LNCaP clone FGC (cell line): ENCODE measurements around the gene ATE1.
"Not testable (repeated sequence)": the region's sequence is repeated elsewhere in the genome, so short reads cannot be mapped to it uniquely, and the experiment has no call there.

Experiments
- DNase-seq: peaks from one replicate; pipeline ENCODE4 v3.0.0-alpha.2; 2011; ENCODE audit warnings: low read depth
- H3K4me3 ChIP-seq: 2 replicates; pipeline ENCODE4 v1.5.1; 2011; ENCODE audit warnings: mild to moderate bottlenecking, low read depth, low read length, control low read depth
- CTCF ChIP-seq: IDR thresholded peaks from 2 replicates; pipeline ENCODE4 v1.5.1; 2012; ENCODE audit warnings: mild to moderate bottlenecking; ENCODE audit not compliant: control insufficient read depth, insufficient read depth; ENCODE audit errors: extremely low read depth

Gene ATE1

GRCh38 chr10:121766426-121766825, 161.4 kb downstream of the ATE1 start:
- DNase-seq = no peak
- no peak overlapping the region for H3K4me3 ChIP-seq
- TF ChIP-seq CTCF = no peak

- no peak for DNase-seq
- TF ChIP-seq CTCF = no peak
- no peak overlapping the region for H3K4me3 ChIP-seq
These were observed 162.6 kb downstream of the ATE1 start for GRCh38 chr10:121765204-121765603.

- no peak overlapping the region for H3K4me3 ChIP-seq
- no peak for TF ChIP-seq CTCF
- no peak for DNase-seq
These were observed 163.4 kb downstream of the ATE1 start for GRCh38 chr10:121764233-121764942.

- DNase-seq, H3K4me3 ChIP-seq: not testable (repeated sequence)
These were observed 170.6 kb downstream of the ATE1 start for GRCh38 chr10:121757241-121757640.

GRCh38 chr10:121755496-121755895, 172.3 kb downstream of the ATE1 start:
- DNase-seq = not testable (repeated sequence)

GRCh38 chr10:121754666-121755065, 173.2 kb downstream of the ATE1 start:
- no peak overlapping the region for H3K4me3 ChIP-seq
- no peak for TF ChIP-seq CTCF
- DNase-seq = no peak

More at GRCh38 chr10:121755496-121755895, 172.3 kb downstream of the ATE1 start:
- H3K4me3 ChIP-seq = not testable (repeated sequence)

- peak; percentile 62 for TF ChIP-seq CTCF
- no peak overlapping the region for H3K4me3 ChIP-seq
- DNase-seq = peak; percentile 39
These were observed 173.9 kb downstream of the ATE1 start for GRCh38 chr10:121753726-121754476.

- DNase-seq = no peak
- no peak for TF ChIP-seq CTCF
- no peak overlapping the region for H3K4me3 ChIP-seq
These were observed 176.6 kb downstream of the ATE1 start for GRCh38 chr10:121751191-121751760.
